HepG2 (cell line): ENCODE data around the gene SLC25A38. TPM values are rescaled to one million over a fixed set of nuclear protein-coding genes. Genes with fewer than 3 reads are reported as not detected.
A peak's percentile ranks its signal among the peaks of the same experiment; 100 is the strongest.

Experiments used
- AGO1 ChIP-seq: fragments of 200-400 bp; formaldehyde crosslinking; IDR thresholded peaks from 2 replicates; pipeline ENCODE4 v1.6.1; 2017; ENCODE audit warnings: mild to moderate bottlenecking, low read depth, low read length, moderate library complexity; ENCODE audit not compliant: poor library complexity, severe bottlenecking
- DR1 ChIP-seq: sonication (generic); formaldehyde crosslinking; IDR thresholded peaks from 2 replicates; pipeline ENCODE4 v1.8.0; 2021; ENCODE audit warnings: mild to moderate bottlenecking, missing genetic modification reagents, inconsistent platforms
- ESRRA ChIP-seq: sonication (generic); formaldehyde crosslinking; IDR thresholded peaks from 2 replicates; pipeline ENCODE4 v1.5.1; 2020; ENCODE audit warnings: mild to moderate bottlenecking, low read depth, missing genetic modification reagents
- FOXK1 ChIP-seq: sonication (generic); formaldehyde crosslinking; IDR thresholded peaks from 2 replicates; pipeline ENCODE4 v1.4.0; 2020; ENCODE audit warnings: low read depth, missing genetic modification reagents, borderline replicate concordance
- HOXD1 ChIP-seq: sonication (generic); formaldehyde crosslinking; IDR thresholded peaks from 2 replicates; pipeline ENCODE4 v1.5.0; 2020; ENCODE audit warnings: missing genetic modification reagents
- ISL2 ChIP-seq: sonication (generic); formaldehyde crosslinking; IDR thresholded peaks from 2 replicates; pipeline ENCODE4 v1.5.0; 2020; ENCODE audit warnings: missing genetic modification reagents
- KAT8 ChIP-seq: IDR thresholded peaks from 2 replicates; pipeline ENCODE4 v1.6.1; 2016; ENCODE audit warnings: missing genetic modification reagents, missing compliant biosample characterization
- MATR3 ChIP-seq: sonication (generic); formaldehyde crosslinking; IDR thresholded peaks from 2 replicates; pipeline ENCODE4 v1.4.0; 2020; ENCODE audit warnings: missing genetic modification reagents
- MEIS2 ChIP-seq: sonication (generic); formaldehyde crosslinking; IDR thresholded peaks from 2 replicates; pipeline ENCODE4 v1.9.0; 2021; ENCODE audit warnings: mild to moderate bottlenecking, missing genetic modification reagents
- NCOA2 ChIP-seq: sonication (generic); formaldehyde crosslinking; IDR thresholded peaks from 2 replicates; pipeline ENCODE4 v1.8.0; 2022; ENCODE audit warnings: inconsistent platforms
- NR2F2 ChIP-seq: IDR thresholded peaks from 2 replicates; pipeline ENCODE4 v1.6.1; 2012; ENCODE audit warnings: low read depth, inconsistent platforms, borderline replicate concordance
- RFX5 ChIP-seq: IDR thresholded peaks from 2 replicates; pipeline ENCODE4 v1.6.1; 2011; ENCODE audit warnings: low read depth, low read length, improper control_type of control experiment
- SALL2 ChIP-seq: sonication (generic); formaldehyde crosslinking; IDR thresholded peaks from 2 replicates; pipeline ENCODE4 v1.8.1; 2023; ENCODE audit warnings: mild to moderate bottlenecking, missing genetic modification reagents, inconsistent platforms
- SOX13 ChIP-seq, 3 experiments: fragments of 450-650 bp in 1 of 3; sonication (generic) in 1 of 3; formaldehyde crosslinking in 1 of 3; IDR thresholded peaks in 2 of 3; conservative IDR thresholded peaks in 1 of 3; 2 replicates each; pipeline versions ENCODE4 v1.5.0 to v1.6.1; 2016 to 2020; ENCODE audit warnings: antibody characterized with exemption in 1 of 3, mild to moderate bottlenecking in 1 of 3, missing compliant biosample characterization in 1 of 3, missing genetic modification reagents in 1 of 3, moderate library complexity in 1 of 3
- SRF ChIP-seq: IDR thresholded peaks from 2 replicates; pipeline ENCODE4 v1.6.1; 2011; ENCODE audit warnings: mild to moderate bottlenecking, low read depth, low read length, moderate library complexity
- SYNCRIP ChIP-seq: fragments of 200-400 bp; formaldehyde crosslinking; IDR thresholded peaks from 2 replicates; pipeline ENCODE4 v1.6.1; 2018; ENCODE audit warnings: mild to moderate bottlenecking, low read depth, low read length; ENCODE audit not compliant: insufficient read depth
- TCF7 ChIP-seq: sonication (generic); IDR thresholded peaks from 2 replicates; pipeline ENCODE4 v1.6.1; 2016; ENCODE audit warnings: antibody characterized with exemption, low read depth
- TSC22D2 ChIP-seq: sonication (generic); formaldehyde crosslinking; IDR thresholded peaks from 2 replicates; pipeline ENCODE4 v1.5.1; 2020; ENCODE audit warnings: missing genetic modification reagents, mild to moderate bottlenecking, borderline replicate concordance
- ZNF143 ChIP-seq: sonication (generic); formaldehyde crosslinking; IDR thresholded peaks from 2 replicates; pipeline ENCODE4 v1.4.0; 2020; ENCODE audit warnings: missing genetic modification reagents
- ZNF263 ChIP-seq: sonication (generic); formaldehyde crosslinking; IDR thresholded peaks from 2 replicates; pipeline ENCODE4 v1.4.0; 2020; ENCODE audit warnings: missing genetic modification reagents
- ZNF3 ChIP-seq: IDR thresholded peaks from 2 replicates; pipeline ENCODE4 v1.7.0; 2017; ENCODE audit warnings: inconsistent platforms
- ZNF34 ChIP-seq: sonication (generic); formaldehyde crosslinking; IDR thresholded peaks from 2 replicates; pipeline ENCODE4 v1.4.0; 2020; ENCODE audit warnings: mild to moderate bottlenecking, missing genetic modification reagents, borderline replicate concordance
- ZNF619 ChIP-seq: sonication (generic); formaldehyde crosslinking; IDR thresholded peaks from 2 replicates; pipeline ENCODE4 v1.4.0; 2020; ENCODE audit warnings: mild to moderate bottlenecking, missing genetic modification reagents
- ZNF670 ChIP-seq: sonication (generic); formaldehyde crosslinking; IDR thresholded peaks from 2 replicates; pipeline ENCODE4 v1.8.0; 2022; ENCODE audit warnings: mild to moderate bottlenecking, missing genetic modification reagents, borderline replicate concordance
- ZNF780A ChIP-seq: sonication (generic); formaldehyde crosslinking; IDR thresholded peaks from 2 replicates; pipeline ENCODE4 v1.8.0; 2022; ENCODE audit warnings: mild to moderate bottlenecking, missing genetic modification reagents, moderate library complexity
- polyA plus RNA-seq, 8 experiments: library from polyadenylated mRNA; depleted of rRNA in 3 of 8; stranded (reverse) in 7 of 8; unstranded in 1 of 8; fragments of >200 nt; fragmentation: Illumina TruSeq in 4 of 8; extraction: Trizol in 4 of 8; gene quantifications; 2 replicates each; pipeline versions ENCODE4 v1.2.1 to v1.2.3, GENCODE V29; 2011 to 2016; ENCODE audit warnings: low read depth in 4 of 8, missing spikeins in 1 of 8, mixed read lengths in 1 of 8; ENCODE audit not compliant: insufficient read depth in 1 of 8
- total RNA-seq, 5 experiments: library from RNA; depleted of rRNA; stranded (reverse); fragments of >200 nt; fragmentation: Illumina TruSeq; extraction: Trizol; gene quantifications; 2 replicates each; pipeline ENCODE4 v1.2.3, GENCODE V29; 2016; ENCODE audit warnings: low read depth in 1 of 5
- TF ChIP-seq, protein P1 (sequence below): sonication (generic); formaldehyde crosslinking; IDR thresholded peaks from 2 replicates; pipeline ENCODE4 v1.5.0; 2020; ENCODE audit warnings: missing genetic modification reagents, mild to moderate bottlenecking, borderline replicate concordance
- TF ChIP-seq, protein P2 (sequence below): sonication (generic); formaldehyde crosslinking; IDR thresholded peaks from 2 replicates; pipeline ENCODE4 v1.4.0; 2020; ENCODE audit warnings: low read depth, mild to moderate bottlenecking, missing genetic modification reagents
- TF ChIP-seq, protein P3 (sequence below): sonication (generic); formaldehyde crosslinking; IDR thresholded peaks from 2 replicates; pipeline ENCODE4 v1.4.0; 2020; ENCODE audit warnings: missing genetic modification reagents
- TF ChIP-seq, protein P4 (sequence below): conservative IDR thresholded peaks from 2 replicates; pipeline ENCODE4 v1.6.1; 2018; ENCODE audit warnings: missing genetic modification reagents

Gene SLC25A38
- total and polyA plus RNA-seq, 2 of the 13 experiments (the other 11 are each of a cell fraction or from before 2014, with no cell fraction given): 32.5 to 35.4 TPM

DNA sequence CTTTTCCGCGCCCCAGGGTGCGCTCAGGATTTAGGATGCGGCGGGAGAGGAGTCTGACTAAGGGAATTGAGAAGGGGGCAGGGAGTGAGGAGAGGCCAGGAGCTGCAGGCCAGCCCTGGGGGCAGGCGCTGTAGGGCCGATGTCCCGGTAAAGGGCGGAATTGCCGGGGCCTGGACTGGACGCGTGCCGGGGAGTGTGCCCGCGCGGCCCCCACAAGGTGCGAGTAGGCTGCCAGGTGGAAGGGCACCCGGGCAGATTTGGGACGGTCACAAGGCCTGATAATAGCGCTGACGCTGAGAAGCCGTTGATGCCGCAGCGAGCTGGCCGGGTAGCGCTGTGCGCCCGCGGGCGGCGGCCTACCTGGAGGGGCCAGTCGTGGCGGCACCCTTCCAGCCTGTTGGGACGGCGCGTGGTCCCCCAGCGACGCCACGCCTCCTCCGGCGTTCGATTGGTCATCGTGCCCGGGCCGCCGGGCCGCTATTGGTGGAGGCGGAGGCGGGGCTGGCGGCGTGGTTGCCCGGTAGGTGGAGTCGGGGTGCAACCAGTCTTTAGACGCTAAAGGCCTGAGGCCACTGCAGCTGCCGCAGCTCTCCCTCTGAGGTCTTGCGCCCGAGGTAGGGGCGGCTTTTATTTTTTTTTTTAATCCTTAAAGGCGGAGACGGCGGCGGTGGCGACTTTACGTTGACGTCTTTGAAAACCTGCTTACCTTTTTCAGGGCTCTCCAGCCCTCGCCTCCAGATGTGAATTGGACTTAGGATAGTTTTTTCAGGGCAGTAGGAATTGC is 903 bp downstream of the SLC25A38 start (continued):
- TF ChIP-seq KAT8 (no peak), ZNF670 (CRISPR knock-in tag) (no peak), SALL2 (CRISPR knock-in tag) (no peak; the same call in 1 of the 2 replicates), AGO1 (no peak), ESRRA (CRISPR knock-in tag) (0 out of 2 replicates have a peak, but pooled peaks have one; percentile 20), DR1 (CRISPR knock-in tag) (peak; percentile 70), MATR3 (CRISPR knock-in tag) (no peak), NCOA2 (CRISPR knock-in tag) (no peak), ISL2 (CRISPR knock-in tag) (no peak), RFX5 (peak; percentile 86), SRF (no peak), ZNF263 (no peak), NR2F2 (no peak), ZNF619 (no peak), MEIS2 (CRISPR knock-in tag) (no peak), SYNCRIP (no peak), ZNF34 (CRISPR knock-in tag) (no peak), SOX13 (IDR thresholded peaks at IDR 0.05) (no peak; the same call in 1 of the 2 replicates), SOX13 (CRISPR knock-in tag; conservative IDR thresholded peaks at IDR 0.05 in 1 of 2, IDR thresholded peaks at IDR 0.05 in 1 of 2) (peak in 1 of 2 experiments; percentile 8; a peak in 1 of 4 replicates), FOXK1 (CRISPR knock-in tag) (no peak), HOXD1 (no peak), ZNF143 (CRISPR knock-in tag) (no peak), ZNF780A (no peak), TSC22D2 (CRISPR knock-in tag) (no peak), TCF7 (no peak), ZNF3 (no peak)
- TF ChIP-seq, protein P1, sequence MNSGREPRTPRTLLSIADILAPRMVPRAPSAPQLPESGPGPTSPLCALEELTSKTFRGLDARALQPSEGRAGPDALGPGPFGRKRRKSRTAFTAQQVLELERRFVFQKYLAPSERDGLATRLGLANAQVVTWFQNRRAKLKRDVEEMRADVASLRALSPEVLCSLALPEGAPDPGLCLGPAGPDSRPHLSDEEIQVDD: peak; percentile 69; the same call in 1 of the 2 replicates
- TF ChIP-seq, protein P2, sequence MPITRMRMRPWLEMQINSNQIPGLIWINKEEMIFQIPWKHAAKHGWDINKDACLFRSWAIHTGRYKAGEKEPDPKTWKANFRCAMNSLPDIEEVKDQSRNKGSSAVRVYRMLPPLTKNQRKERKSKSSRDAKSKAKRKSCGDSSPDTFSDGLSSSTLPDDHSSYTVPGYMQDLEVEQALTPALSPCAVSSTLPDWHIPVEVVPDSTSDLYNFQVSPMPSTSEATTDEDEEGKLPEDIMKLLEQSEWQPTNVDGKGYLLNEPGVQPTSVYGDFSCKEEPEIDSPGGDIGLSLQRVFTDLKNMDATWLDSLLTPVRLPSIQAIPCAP (CRISPR knock-in tag): no peak
- TF ChIP-seq, protein P3, sequence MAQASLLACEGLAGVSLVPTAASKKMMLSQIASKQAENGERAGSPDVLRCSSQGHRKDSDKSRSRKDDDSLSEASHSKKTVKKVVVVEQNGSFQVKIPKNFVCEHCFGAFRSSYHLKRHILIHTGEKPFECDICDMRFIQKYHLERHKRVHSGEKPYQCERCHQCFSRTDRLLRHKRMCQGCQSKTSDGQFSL (CRISPR knock-in tag): no peak
- TF ChIP-seq, protein P4, sequence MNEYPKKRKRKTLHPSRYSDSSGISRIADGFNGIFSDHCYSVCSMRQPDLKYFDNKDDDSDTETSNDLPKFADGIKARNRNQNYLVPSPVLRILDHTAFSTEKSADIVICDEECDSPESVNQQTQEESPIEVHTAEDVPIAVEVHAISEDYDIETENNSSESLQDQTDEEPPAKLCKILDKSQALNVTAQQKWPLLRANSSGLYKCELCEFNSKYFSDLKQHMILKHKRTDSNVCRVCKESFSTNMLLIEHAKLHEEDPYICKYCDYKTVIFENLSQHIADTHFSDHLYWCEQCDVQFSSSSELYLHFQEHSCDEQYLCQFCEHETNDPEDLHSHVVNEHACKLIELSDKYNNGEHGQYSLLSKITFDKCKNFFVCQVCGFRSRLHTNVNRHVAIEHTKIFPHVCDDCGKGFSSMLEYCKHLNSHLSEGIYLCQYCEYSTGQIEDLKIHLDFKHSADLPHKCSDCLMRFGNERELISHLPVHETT: no peak
